GM12878 (cell line): ENCODE results near the gene RFX1. TPM values are rescaled to one million over a fixed set of nuclear protein-coding genes. Genes with fewer than 3 reads are reported as not detected.

Experiments used
- ATAC-seq: fragments of 200-7000 bp; cut with Tn5 transposase; 3 replicates; pipeline ENCODE4 v1.9.1; 2020; ENCODE audit warnings: mild to moderate bottlenecking, moderate library complexity
- BruUV-seq: library from RNA; stranded (reverse); fragments of 400-500 nt; replicated peaks from 2 replicates; lab custom pipeline; 2021; lab: Mats Ljungman, UMichigan
- CTCF ChIA-PET: fragments of 300-600 bp; sonication (Branson Sonifier 250); formaldehyde crosslinking; extraction: SDS; loops from one replicate; lab custom pipeline; 2021; ENCODE audit warnings: inconsistent platforms; lab: Yijun Ruan, JAX
- POLR2A ChIA-PET: fragments of 350-600 bp; formaldehyde crosslinking; extraction: SDS; loops from one replicate; lab custom pipeline; 2021; ENCODE audit warnings: inconsistent platforms; lab: Charles Lee
- RAD21 ChIA-PET: fragments of 300-600 bp; sonication (Branson Sonifier 250); formaldehyde crosslinking; loops from one replicate; lab custom pipeline; 2023; ENCODE audit warnings: antibody characterized with exemption; ENCODE audit not compliant: unreplicated experiment; lab: Charles Lee
- SMC1A ChIA-PET: fragments of 300-600 bp; sonication (Branson Sonifier 250); formaldehyde crosslinking; loops from one replicate; lab custom pipeline; 2023; ENCODE audit not compliant: unreplicated experiment, uncharacterized antibody; lab: Charles Lee
- DNase-seq: peaks from one replicate; pipeline ENCODE4 v3.0.0-alpha.2; 2011; ENCODE audit warnings: low read depth, low spot score
- FAIRE-seq: peaks from 3 replicates; lab custom pipeline; 2011; peaks lifted over from hg19 to GRCh38; lab: Jason Lieb, UNC
- H2AFZ ChIP-seq: 2 replicates; pipeline ENCODE4 v1.6.0; 2011; ENCODE audit warnings: low read depth, low read length, control low read depth; ENCODE audit not compliant: control insufficient read depth
- H3K27ac ChIP-seq: 2 replicates; pipeline ENCODE4 v1.5.1; 2011; ENCODE audit warnings: control low read depth; ENCODE audit not compliant: control insufficient read depth, insufficient read depth
- H3K27me3 ChIP-seq, 2 experiments: replicated peaks in 1 of 2; 2 replicates each; pipeline versions ENCODE4 v1.6.0 to v1.6.1; 2011; ENCODE audit warnings: low read length in 1 of 2; ENCODE audit not compliant: control insufficient read depth in 2 of 2, insufficient read depth in 2 of 2
- H3K36me3 ChIP-seq, 2 experiments: 2 replicates each; pipeline ENCODE4 v1.5.1; 2011; ENCODE audit warnings: low read length in 1 of 2; ENCODE audit not compliant: control insufficient read depth in 2 of 2, insufficient read depth in 2 of 2
- H3K4me1 ChIP-seq: 2 replicates; pipeline ENCODE4 v1.6.1; 2011; ENCODE audit warnings: mild to moderate bottlenecking, low read length, moderate library complexity, mixed read lengths; ENCODE audit not compliant: control insufficient read depth, insufficient read depth
- H3K4me2 ChIP-seq: 2 replicates; pipeline ENCODE4 v1.6.0; 2011; ENCODE audit warnings: control low read depth; ENCODE audit not compliant: control insufficient read depth, insufficient read depth
- H3K4me3 ChIP-seq: fragments of 200-600 bp; sonication (generic); 2 replicates; pipeline ENCODE4 v1.5.1; 2016
- H3K79me2 ChIP-seq: 2 replicates; pipeline ENCODE4 v1.6.0; 2011; ENCODE audit warnings: low read length; ENCODE audit not compliant: control insufficient read depth, insufficient read depth
- H3K9ac ChIP-seq: 2 replicates; pipeline ENCODE4 v1.8.0; 2011; ENCODE audit warnings: low read length, control low read depth, mixed read lengths; ENCODE audit not compliant: control insufficient read depth, insufficient read depth
- H3K9me3 ChIP-seq: replicated peaks from 3 replicates; pipeline ENCODE4 v1.5.1; 2011; ENCODE audit warnings: mild to moderate bottlenecking, low read length; ENCODE audit not compliant: control insufficient read depth, insufficient read depth
- H4K20me1 ChIP-seq: 2 replicates; pipeline ENCODE4 v1.6.0; 2011; ENCODE audit not compliant: control insufficient read depth, insufficient read depth
- BCL11A ChIP-seq: IDR thresholded peaks from 2 replicates; pipeline ENCODE4 v1.6.1; 2011; ENCODE audit warnings: low read depth, low read length
- BHLHE40 ChIP-seq, 2 experiments: fragments of 450-650 bp in 1 of 2; IDR thresholded peaks; 2 replicates each; pipeline ENCODE4 v1.6.1; 2011 to 2017; ENCODE audit warnings: low read depth in 2 of 2, borderline replicate concordance in 1 of 2, improper control_type of control experiment in 1 of 2, low read length in 1 of 2, mild to moderate bottlenecking in 1 of 2
- BMI1 ChIP-seq: fragments of 450-650 bp; IDR thresholded peaks from 2 replicates; pipeline ENCODE4 v1.6.1; 2016; ENCODE audit warnings: mild to moderate bottlenecking, moderate library complexity, borderline replicate concordance
- EGR1 ChIP-seq, 2 experiments: IDR thresholded peaks; 1 replicate in 1 of 2; 2 replicates in 1 of 2; pipeline ENCODE4 v1.6.1; 2011 to 2012; ENCODE audit warnings: low read depth in 2 of 2, low read length in 2 of 2, borderline replicate concordance in 1 of 2, mild to moderate bottlenecking in 1 of 2, moderate library complexity in 1 of 2
- GABPA ChIP-seq: IDR thresholded peaks from 2 replicates; pipeline ENCODE4 v1.6.1; 2014; ENCODE audit warnings: antibody characterized with exemption, low read depth, mild to moderate bottlenecking, inconsistent platforms
- GATAD2B ChIP-seq: fragments of 450-650 bp; conservative IDR thresholded peaks from 2 replicates; pipeline ENCODE4 v1.6.1; 2017; ENCODE audit warnings: low read depth, mild to moderate bottlenecking, moderate library complexity
- IRF3 ChIP-seq: fragments of 450-650 bp; IDR thresholded peaks from 2 replicates; pipeline ENCODE4 v1.6.1; 2014; ENCODE audit warnings: mild to moderate bottlenecking
- MYC ChIP-seq: IDR thresholded peaks from 2 replicates; pipeline ENCODE4 v1.6.1; 2011; ENCODE audit warnings: mild to moderate bottlenecking, low read length, moderate library complexity, inconsistent platforms; ENCODE audit not compliant: insufficient read depth, insufficient replicate concordance, insufficient read length, severe bottlenecking
- SIN3A ChIP-seq: IDR thresholded peaks from 2 replicates; pipeline ENCODE4 v1.6.1; 2012; ENCODE audit warnings: low read depth, low read length, improper control_type of control experiment
- SIX5 ChIP-seq: IDR thresholded peaks from 2 replicates; pipeline ENCODE4 v1.6.1; 2011; ENCODE audit warnings: mild to moderate bottlenecking, low read depth, low read length, moderate library complexity; ENCODE audit not compliant: severe bottlenecking
- SMC3 ChIP-seq: IDR thresholded peaks from 2 replicates; pipeline ENCODE4 v1.6.1; 2011; ENCODE audit warnings: low read length, improper control_type of control experiment, borderline replicate concordance
- STAT1 ChIP-seq: fragments of 450-650 bp; conservative IDR thresholded peaks from 2 replicates; pipeline ENCODE4 v1.6.1; 2014; ENCODE audit warnings: antibody characterized with exemption, mild to moderate bottlenecking
- USF2 ChIP-seq: IDR thresholded peaks from 2 replicates; pipeline ENCODE4 v1.6.1; 2011; ENCODE audit warnings: low read depth, low read length, improper control_type of control experiment, borderline replicate concordance
- WRNIP1 ChIP-seq: IDR thresholded peaks from 2 replicates; pipeline ENCODE4 v1.6.1; 2011; ENCODE audit warnings: low read depth, low read length, improper control_type of control experiment, borderline replicate concordance
- YY1 ChIP-seq: IDR thresholded peaks from 2 replicates; pipeline ENCODE4 v1.6.1; 2011; ENCODE audit warnings: low read depth, mild to moderate bottlenecking, low read length
- ZBTB4 ChIP-seq: fragments of 450-650 bp; formaldehyde crosslinking; IDR thresholded peaks from 2 replicates; pipeline ENCODE4 v1.4.0; 2022; ENCODE audit warnings: mild to moderate bottlenecking, moderate library complexity
- WGBS: methylation state at CpG from one replicate; pipeline ENCODE4 v1.1.6; 2016; ENCODE audit warnings: low lambda C conversion rate; ENCODE audit not compliant: insufficient replicate concordance, insufficient coverage; ENCODE audit errors: missing lambda C conversion rate; 5-methylcytosine and 5-hydroxymethylcytosine counted together
- in situ Hi-C: fragments of 300-500 bp; cut with MboI; formaldehyde crosslinking; loops from 9 replicates; pipeline ENCODE4 v1.14.3; 2018; ENCODE audit warnings: mixed read lengths
- intact Hi-C: fragments of 100-400 bp; cut with micrococcal nuclease; formaldehyde crosslinking; loops from one replicate; pipeline ENCODE4 v1.14.2; 2022; ENCODE audit not compliant: unreplicated experiment
- polyA plus RNA-seq, 11 experiments: library from polyadenylated mRNA; depleted of rRNA in 4 of 11; unstranded in 6 of 11; stranded (reverse) in 5 of 11; fragments of >200 nt; fragmentation: Nextera tagmentation in 4 of 11; fragmentation: Illumina TruSeq in 1 of 11; extraction: Ambion mirVana in 4 of 11; extraction: Trizol in 1 of 11; gene quantifications; 1 replicate in 1 of 11; 2 replicates in 10 of 11; pipeline versions ENCODE4 v1.2.1 to v1.2.3, GENCODE V29; 2011 to 2016; ENCODE audit warnings: inconsistent platforms in 2 of 11, missing spikeins in 2 of 11, low read depth in 1 of 11
- total RNA-seq, 4 experiments: library from RNA; depleted of rRNA in 3 of 4; stranded (reverse); fragments of >200 nt in 3 of 4; fragmentation: Illumina TruSeq in 1 of 4; extraction: Trizol in 1 of 4; gene quantifications; 2 replicates each; pipeline versions ENCODE4 v1.2.1 to v1.2.3, GENCODE V29; 2013 to 2021

Gene RFX1
- total and polyA plus RNA-seq, 10 of the 15 experiments (the other 5 are each of a cell fraction or from before 2014, with no cell fraction given): 0.05 to 11.0 (median 1.5) TPM

- Histone ChIP-seq H3K27me3 (no peaks in the 10 kb centered on the region), H3K27ac (peak within 1 kb of the TSS; percentile 91), H3K4me2 (peak within 1 kb of the TSS; percentile 88), H2AFZ (peak within 1 kb of the TSS; percentile 83), H3K9ac (peak within 1 kb of the TSS; percentile 86), H3K4me1 (peaks cover 17% of the 10 kb centered on the region), H4K20me1 (no peaks in the 10 kb centered on the region), H3K36me3 (no peaks in the 10 kb centered on the region), H3K9me3 (no peaks in the 10 kb centered on the region; the same call in 2 of the 3 replicates), H3K4me3 (peak within 1 kb of the TSS; percentile 97), H3K79me2 (peaks cover 10% of the 10 kb centered on the region)
- ChIA-PET CTCF (interaction anchor here (0.7 to 4.4 kb wide), 21 partner anchors 10 to 153 kb away, joined by 3 to 38 read pairs (median 8); partner anchors contain the start of genes DCAF15, MISP3, PRKACA and RFX1), POLR2A (interaction anchor here (0.6 to 4.1 kb wide), 20 partner anchors 9 to 1298 kb away, joined by 3 to 27 read pairs (median 4); partner anchors contain the start of genes RFX1 and TRIR), RAD21 (interaction anchor here (0.6 to 3.4 kb wide), 29 partner anchors 8 to 151 kb away, joined by 3 to 24 read pairs (median 5); partner anchors contain the start of genes ASF1B, CC2D1A, DCAF15 and MISP3), SMC1A (interaction anchor here (0.6 to 2.9 kb wide), 19 partner anchors 9 to 334 kb away, joined by 3 to 33 read pairs (median 6); partner anchors contain the start of gene RFX1)
- BruUV-seq: TSS peak; percentile 83
- DNase-seq (peak; percentile 40), FAIRE-seq (peak; percentile 73), ATAC-seq (peak; percentile 85)
- intact Hi-C loops: loop anchor here (5.0 to 10.0 kb wide), 2 partner anchors 47 to 80 kb away; partner anchors contain the start of gene DCAF15
- in situ Hi-C loops: no loop called here
- WGBS: 1% methylated on average over 57 of the region's 63 CpGs
- TF ChIP-seq BMI1 (no peak), GATAD2B (peak; percentile 79; the same call in 1 of the 2 replicates), USF2 (no peak), BHLHE40 (IDR thresholded peaks at IDR 0.05; ENCODE audit: borderline replicate concordance in 1 of 2, low read depth in 2 of 2, low read length in 1 of 2) (peak in 1 of 2 experiments; percentile 27; a peak in 2 of 4 replicates), EGR1 (IDR thresholded peaks at IDR 0.05; ENCODE audit: borderline replicate concordance in 1 of 2, low read depth in 2 of 2, low read length in 2 of 2) (no peak), YY1 (0 out of 2 replicates have a peak, but pooled peaks have one; percentile 16), GABPA (0 out of 2 replicates have a peak, but pooled peaks have one; percentile 49), STAT1 (0 out of 2 replicates have a peak, but pooled peaks have one; percentile 12), WRNIP1 (0 out of 2 replicates have a peak, but pooled peaks have one; percentile 20), MYC (no peak), SIN3A (no peak), SMC3 (peak; percentile 68; the same call in 1 of the 2 replicates), IRF3 (no peak; the same call in 1 of the 2 replicates), ZBTB4 (peak; percentile 9; the same call in 1 of the 2 replicates), BCL11A (peak; percentile 2; the same call in 1 of the 2 replicates), SIX5 (no peak)
These were observed 25.8 kb upstream of the RFX1 start, which contains the start of gene IL27RA for GRCh38 chr19:14031719-14032480. IL27RA (plus strand) TSS chr19:14031762; CDS start chr19:14031873, 111 bp downstream.
